ENCODE data around the gene COL25A1. TPM values are rescaled to one million over a fixed set of nuclear protein-coding genes. Genes with fewer than 3 reads are reported as not detected.

The COL25A1 gene
- total RNA-seq, 1 experiment from 2014 or later = not detected

- H3K27ac ChIP-seq (ENCODE audit: low read depth, low read length) = no peak overlapping the region
- ATAC-seq (no peak), DNase-seq (ENCODE audit: low read depth, low spot score) (no peak)
- peaks cover 44% of the 10 kb centered on the region for H3K27me3 ChIP-seq (ENCODE audit: insufficient read depth, low read length)
- no peak overlapping the region for H3K4me2 ChIP-seq (ENCODE audit: low read length)
- H3K9me3 ChIP-seq (ENCODE audit: control insufficient read depth in 1 of 2, insufficient read depth in 1 of 2, low read depth in 1 of 2, low read length in 2 of 2) = no peaks in the 10 kb centered on the region
- ChIA-PET POLR2A (no interaction called here), RAD21 (ENCODE audit: low non-redundant PET in 1 of 2, low total read pairs in 2 of 2, uncharacterized antibody in 2 of 2, unreplicated experiment in 2 of 2) (no interaction called here), CTCF (no interaction called here)
- no peaks in the 10 kb centered on the region for H3K36me3 ChIP-seq (ENCODE audit: control insufficient read depth in 1 of 2, insufficient read depth in 2 of 2, low read length in 2 of 2)
- H3K9me2 ChIP-seq (ENCODE audit: insufficient read depth) = no peaks in the 10 kb centered on the region
- H4K20me1 ChIP-seq (ENCODE audit: insufficient read depth) = no peaks in the 10 kb centered on the region
- no peak overlapping the region for H3K9ac ChIP-seq (ENCODE audit: low read length)
- BruUV-seq (replicated peaks) = no TSS peak
- H3K4me1 ChIP-seq (ENCODE audit: control insufficient read depth in 1 of 2, insufficient read depth in 2 of 2, low read length in 2 of 2) = no peaks in the 10 kb centered on the region
- intact Hi-C loops (cut with micrococcal nuclease) = no loop called here
- H2AFZ ChIP-seq (ENCODE audit: low read depth, low read length, poor library complexity, severe bottlenecking) = no peak overlapping the region
- H3K79me2 ChIP-seq (ENCODE audit: insufficient read depth, low read length) = no peaks in the 10 kb centered on the region
- TF ChIP-seq EZH2 (IDR thresholded peaks at IDR 0.05) = no peak
- no peak for TF ChIP-seq EZH2phosphoT487 (IDR thresholded peaks at IDR 0.05; ENCODE audit: borderline replicate concordance)
- no peak for TF ChIP-seq YY1 (IDR thresholded peaks at IDR 0.05; ENCODE audit: extremely low read depth, insufficient replicate concordance, low read depth, low read length)
- no peak for TF ChIP-seq MAX (IDR thresholded peaks at IDR 0.05)
- no peak for TF ChIP-seq POLR2A (IDR thresholded peaks at IDR 0.05; ENCODE audit: borderline replicate concordance, extremely low read depth, insufficient read depth, insufficient read length)
- H3K4me3 ChIP-seq (replicated peaks in 1 of 2; ENCODE audit: low read depth in 1 of 2, low read length in 2 of 2) = no peak overlapping the region
These were observed 471.8 kb downstream of the COL25A1 start for GRCh38 chr4:108830509-108831244.

GRCh38 chr4:108829966-108830492, 472.4 kb downstream of the COL25A1 start:
- DNase-seq (ENCODE audit: low read depth, low spot score) (no peak), ATAC-seq (no peak)
- H3K9ac ChIP-seq (ENCODE audit: low read length) = no peak overlapping the region
- H3K4me2 ChIP-seq (ENCODE audit: low read length) = no peak overlapping the region
- RAD21 ChIA-PET (ENCODE audit: low non-redundant PET in 1 of 2, low total read pairs in 2 of 2, uncharacterized antibody in 2 of 2, unreplicated experiment in 2 of 2) = no interaction called here
- no TSS peak for BruUV-seq (replicated peaks)
- H3K36me3 ChIP-seq (ENCODE audit: control insufficient read depth in 1 of 2, insufficient read depth in 2 of 2, low read length in 2 of 2) = no peaks in the 10 kb centered on the region
- H3K4me3 ChIP-seq (replicated peaks in 1 of 2; ENCODE audit: low read depth in 1 of 2, low read length in 2 of 2) = no peak overlapping the region
- no peak overlapping the region for H3K27ac ChIP-seq (ENCODE audit: low read depth, low read length)
- H3K9me3 ChIP-seq (ENCODE audit: control insufficient read depth in 1 of 2, insufficient read depth in 1 of 2, low read depth in 1 of 2, low read length in 2 of 2) = no peaks in the 10 kb centered on the region
- no peaks in the 10 kb centered on the region for H3K4me1 ChIP-seq (ENCODE audit: control insufficient read depth in 1 of 2, insufficient read depth in 2 of 2, low read length in 2 of 2)
- H3K9me2 ChIP-seq (ENCODE audit: insufficient read depth) = no peaks in the 10 kb centered on the region
- CTCF ChIA-PET = no interaction called here
- POLR2A ChIA-PET = no interaction called here
- H2AFZ ChIP-seq (ENCODE audit: low read depth, low read length, poor library complexity, severe bottlenecking) = no peak overlapping the region
- peaks cover 44% of the 10 kb centered on the region for H3K27me3 ChIP-seq (ENCODE audit: insufficient read depth, low read length)
- H3K79me2 ChIP-seq (ENCODE audit: insufficient read depth, low read length) = no peaks in the 10 kb centered on the region
- intact Hi-C loops (cut with micrococcal nuclease) = no loop called here
- no peaks in the 10 kb centered on the region for H4K20me1 ChIP-seq (ENCODE audit: insufficient read depth)
- TF ChIP-seq EZH2 (IDR thresholded peaks at IDR 0.05) (no peak), POLR2AphosphoS5 (IDR thresholded peaks at IDR 0.05; ENCODE audit: low read depth, low read length) (no peak), SIN3A (IDR thresholded peaks at IDR 0.05; ENCODE audit: low read depth) (no peak), ZBTB33 (IDR thresholded peaks at IDR 0.05; ENCODE audit: extremely low read depth, insufficient replicate concordance, low read length) (no peak), RAD21 (IDR thresholded peaks at IDR 0.05; ENCODE audit: low read depth) (no peak), YY1 (IDR thresholded peaks at IDR 0.05; ENCODE audit: extremely low read depth, insufficient replicate concordance, low read depth, low read length) (no peak), ATF3 (IDR thresholded peaks at IDR 0.05) (no peak), ZNF274 (IDR thresholded peaks at IDR 0.05; ENCODE audit: low read depth, low read length) (no peak), TCF7L2 (IDR thresholded peaks at IDR 0.05; ENCODE audit: borderline replicate concordance, extremely low read depth, insufficient read depth, insufficient read length) (no peak), ELF1 (IDR thresholded peaks at IDR 0.05; ENCODE audit: borderline replicate concordance, low read depth) (no peak), JUND (IDR thresholded peaks at IDR 0.05) (no peak), CTCF (IDR thresholded peaks at IDR 0.05 in 2 of 3, conservative IDR thresholded peaks at IDR 0.05 in 1 of 3; ENCODE audit: borderline replicate concordance in 1 of 3, insufficient read depth in 1 of 3, low read depth in 2 of 3, low read length in 2 of 3) (no peak)
